Activated T-helper 2 cell treated with anti-CD3 and anti-CD28 coated beads, Interferon-gamma antibody, Interleukin-2, Interleukin-4, amounts not matched to agents 10 μg/mL and 5 μg/mL and 100 μg/mL, durations not matched to agents 14 hours and 24 hours and 36 hours (primary cell): ENCODE data around the gene GFRA1. TPM values are rescaled to one million over a fixed set of nuclear protein-coding genes. Genes with fewer than 3 reads are reported as not detected.

Experiments
- DNase-seq: peaks from one replicate; pipeline ENCODE4 v3.0.0; 2021; ENCODE audit warnings: low spot score
- H3K27ac Mint-ChIP-seq: one replicate; pipeline ENCODE4 v1.8.0; 2021; ENCODE audit warnings: mixed read lengths
- H3K27me3 Mint-ChIP-seq: one replicate; pipeline ENCODE4 v1.8.0; 2021; ENCODE audit warnings: low read depth, mixed read lengths
- H3K36me3 Mint-ChIP-seq: one replicate; pipeline ENCODE4 v1.8.0; 2021; ENCODE audit warnings: low read depth, mixed read lengths
- H3K4me1 Mint-ChIP-seq: one replicate; pipeline ENCODE4 v1.8.0; 2021; ENCODE audit warnings: low read depth, mixed read lengths
- H3K4me3 Mint-ChIP-seq: one replicate; pipeline ENCODE4 v1.8.0; 2021; ENCODE audit warnings: low read depth, mild to moderate bottlenecking, moderate library complexity, mixed read lengths
- H3K9me3 Mint-ChIP-seq: one replicate; pipeline ENCODE4 v1.8.0; 2021; ENCODE audit warnings: mixed read lengths
- intact Hi-C: fragments of 100-400 bp; cut with micrococcal nuclease; formaldehyde crosslinking; loops from one replicate; pipeline ENCODE4 v1.15.1; 2023
- total RNA-seq: library from RNA; stranded (reverse); gene quantifications from 2 replicates; pipeline ENCODE4 v1.2.3, GENCODE V29; 2022

The GFRA1 gene
- total RNA-seq, 1 donor from 2014 or later = not detected

GRCh38 chr10:116195583-116195982 is 77.4 kb downstream of the GFRA1 start:
- Mint-ChIP-seq H3K4me3 (no peak overlapping the region), H3K4me1 (no peaks in the 10 kb centered on the region), H3K27ac (no peak overlapping the region), H3K9me3 (no peaks in the 10 kb centered on the region), H3K36me3 (no peaks in the 10 kb centered on the region), H3K27me3 (no peaks in the 10 kb centered on the region)
- no peak for DNase-seq
- intact Hi-C loops = no loop called here

DNA sequence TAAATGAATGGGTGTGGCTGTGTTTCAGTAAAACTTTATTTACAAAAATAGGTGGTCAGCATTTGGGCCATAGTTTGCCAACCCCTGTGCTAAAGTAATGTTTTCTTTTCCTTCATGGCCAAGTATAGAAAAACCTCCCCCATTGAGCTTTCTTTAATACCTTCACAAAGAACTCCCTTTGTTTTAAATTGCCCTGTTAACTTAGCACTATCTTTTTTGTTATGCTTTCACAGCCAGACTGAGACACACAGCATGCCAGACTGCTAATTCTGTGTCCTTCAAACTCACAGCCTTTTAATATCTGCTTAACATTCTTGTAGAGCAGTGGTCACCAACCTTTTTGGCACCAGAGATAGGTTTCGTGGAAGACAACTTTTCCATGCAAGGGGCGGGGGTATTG is 78.0 kb downstream of the GFRA1 start:
- no peaks in the 10 kb centered on the region for H3K9me3 Mint-ChIP-seq
- intact Hi-C loops = no loop called here
- H3K27ac Mint-ChIP-seq = no peak overlapping the region
- H3K27me3 Mint-ChIP-seq = no peaks in the 10 kb centered on the region
- H3K36me3 Mint-ChIP-seq = no peaks in the 10 kb centered on the region
- H3K4me3 Mint-ChIP-seq = no peak overlapping the region
- no peaks in the 10 kb centered on the region for H3K4me1 Mint-ChIP-seq
- no peak for DNase-seq

GRCh38 chr10:116194061-116194460 is 78.9 kb downstream of the GFRA1 start:
- H3K36me3 Mint-ChIP-seq = no peaks in the 10 kb centered on the region
- H3K27ac Mint-ChIP-seq = no peak overlapping the region
- no peak overlapping the region for H3K4me3 Mint-ChIP-seq
- intact Hi-C loops = no loop called here
- no peaks in the 10 kb centered on the region for H3K27me3 Mint-ChIP-seq
- H3K9me3 Mint-ChIP-seq = no peaks in the 10 kb centered on the region
- H3K4me1 Mint-ChIP-seq = no peaks in the 10 kb centered on the region
- DNase-seq = no peak

GRCh38 chr10:116190883-116191282 is 82.1 kb downstream of the GFRA1 start:
- intact Hi-C loops = no loop called here
- Mint-ChIP-seq H3K27ac (no peak overlapping the region), H3K27me3 (no peaks in the 10 kb centered on the region), H3K4me1 (no peaks in the 10 kb centered on the region), H3K4me3 (no peak overlapping the region), H3K9me3 (no peaks in the 10 kb centered on the region), H3K36me3 (no peaks in the 10 kb centered on the region)
- no peak for DNase-seq

DNA sequence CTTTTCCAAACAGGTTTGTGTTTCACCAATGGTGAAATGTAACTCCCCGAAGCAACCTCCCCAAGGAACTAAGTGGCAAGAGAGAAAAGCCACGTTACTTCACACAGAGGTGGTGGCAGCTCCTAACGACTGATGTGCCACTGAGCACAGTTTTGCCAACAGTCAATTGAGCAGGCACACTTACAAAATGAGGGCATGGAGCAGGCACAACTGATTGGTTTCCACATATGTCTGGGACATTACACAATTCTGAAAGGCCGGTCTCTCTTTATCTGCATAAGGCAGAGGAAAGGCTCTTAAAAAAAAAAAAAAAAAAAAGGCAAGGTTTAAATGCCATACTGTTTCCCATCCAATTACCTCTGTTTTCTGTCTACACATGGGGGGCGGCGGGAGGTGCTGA is 86.7 kb downstream of the GFRA1 start:
- Mint-ChIP-seq H3K9me3 (no peaks in the 10 kb centered on the region), H3K27ac (no peak overlapping the region), H3K36me3 (no peaks in the 10 kb centered on the region), H3K27me3 (no peaks in the 10 kb centered on the region), H3K4me1 (no peaks in the 10 kb centered on the region), H3K4me3 (no peak overlapping the region)
- intact Hi-C loops = no loop called here
- DNase-seq = no peak

- H3K27ac Mint-ChIP-seq = no peak overlapping the region
- H3K36me3 Mint-ChIP-seq = no peaks in the 10 kb centered on the region
- no peaks in the 10 kb centered on the region for H3K27me3 Mint-ChIP-seq
- H3K4me1 Mint-ChIP-seq = no peaks in the 10 kb centered on the region
- no peak for DNase-seq
- H3K4me3 Mint-ChIP-seq = no peak overlapping the region
- intact Hi-C loops = no loop called here
- no peaks in the 10 kb centered on the region for H3K9me3 Mint-ChIP-seq
Measured at GRCh38 chr10:116185199-116185867, 87.7 kb downstream of the GFRA1 start.

DNA sequence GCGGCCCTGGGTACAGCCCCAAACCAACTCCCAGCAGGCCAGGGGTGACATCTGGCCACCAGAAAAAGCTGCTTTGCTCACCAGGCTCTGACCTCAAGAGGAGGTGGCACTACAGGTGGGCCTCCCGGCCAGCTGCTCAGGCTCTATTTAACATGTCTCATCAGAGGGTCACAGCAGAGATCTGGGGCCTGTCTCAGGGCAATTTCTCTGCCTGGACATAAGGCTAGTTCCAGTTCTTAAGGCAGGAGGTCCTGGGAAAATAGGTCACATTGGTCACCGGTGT is 88.6 kb downstream of the GFRA1 start:
- Mint-ChIP-seq H3K4me1 (no peaks in the 10 kb centered on the region), H3K27ac (no peak overlapping the region), H3K9me3 (no peaks in the 10 kb centered on the region), H3K4me3 (no peak overlapping the region), H3K36me3 (no peaks in the 10 kb centered on the region), H3K27me3 (no peaks in the 10 kb centered on the region)
- no peak for DNase-seq
- intact Hi-C loops = no loop called here

DNA sequence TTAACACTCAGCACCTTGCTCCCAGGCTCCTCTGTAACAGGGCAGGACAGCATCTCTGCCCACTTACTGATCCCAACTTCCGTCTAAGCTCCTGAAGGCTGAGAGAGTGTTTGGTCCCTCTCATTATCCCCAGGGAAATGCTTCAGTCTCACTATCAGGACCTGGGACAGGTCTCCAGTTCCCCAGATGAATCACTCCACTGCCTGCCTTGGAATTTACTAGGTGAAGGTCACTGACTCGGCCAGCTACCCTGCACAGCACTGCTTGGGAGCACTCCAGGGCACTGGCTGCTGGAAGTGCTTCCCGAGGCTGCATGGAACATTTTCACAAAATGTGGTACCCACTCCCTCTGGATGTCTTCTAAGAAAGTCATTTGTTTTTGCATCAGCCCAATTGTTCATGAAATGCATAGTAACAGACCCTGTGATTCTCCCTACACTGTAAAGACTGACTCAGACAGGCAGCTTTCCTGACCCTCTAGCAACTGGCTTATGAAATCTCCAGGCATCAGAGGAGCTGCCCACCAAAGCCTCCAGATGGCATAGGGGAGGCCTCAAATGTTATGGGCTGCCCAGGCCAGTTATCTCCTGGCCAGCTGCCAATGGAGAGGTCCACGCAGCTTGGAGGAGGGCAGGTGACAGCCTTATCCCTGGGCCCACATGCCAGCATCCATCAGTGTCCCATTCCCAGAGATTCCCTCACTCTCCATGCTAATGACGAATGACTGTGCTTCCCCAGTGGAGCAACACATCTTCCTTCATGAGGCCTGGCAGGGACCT is 89.1 kb downstream of the GFRA1 start:
- DNase-seq = no peak
- no peaks in the 10 kb centered on the region for H3K4me1 Mint-ChIP-seq
- intact Hi-C loops = no loop called here
- no peak overlapping the region for H3K27ac Mint-ChIP-seq
- no peaks in the 10 kb centered on the region for H3K27me3 Mint-ChIP-seq
- H3K36me3 Mint-ChIP-seq = no peaks in the 10 kb centered on the region
- H3K9me3 Mint-ChIP-seq = no peaks in the 10 kb centered on the region
- no peak overlapping the region for H3K4me3 Mint-ChIP-seq

- no peak overlapping the region for H3K27ac Mint-ChIP-seq
- H3K4me1 Mint-ChIP-seq = no peaks in the 10 kb centered on the region
- no peaks in the 10 kb centered on the region for H3K9me3 Mint-ChIP-seq
- H3K36me3 Mint-ChIP-seq = no peaks in the 10 kb centered on the region
- no peaks in the 10 kb centered on the region for H3K27me3 Mint-ChIP-seq
- no peak overlapping the region for H3K4me3 Mint-ChIP-seq
- intact Hi-C loops = no loop called here
- no peak for DNase-seq
Measured at GRCh38 chr10:116182426-116182825, 90.6 kb downstream of the GFRA1 start.

- DNase-seq = no peak
- no peaks in the 10 kb centered on the region for H3K4me1 Mint-ChIP-seq
- no peak overlapping the region for H3K4me3 Mint-ChIP-seq
- intact Hi-C loops = no loop called here
- no peaks in the 10 kb centered on the region for H3K36me3 Mint-ChIP-seq
- H3K27me3 Mint-ChIP-seq = no peaks in the 10 kb centered on the region
- H3K9me3 Mint-ChIP-seq = no peaks in the 10 kb centered on the region
- no peak overlapping the region for H3K27ac Mint-ChIP-seq
Measured at GRCh38 chr10:116178086-116178605, 94.9 kb downstream of the GFRA1 start.

DNA sequence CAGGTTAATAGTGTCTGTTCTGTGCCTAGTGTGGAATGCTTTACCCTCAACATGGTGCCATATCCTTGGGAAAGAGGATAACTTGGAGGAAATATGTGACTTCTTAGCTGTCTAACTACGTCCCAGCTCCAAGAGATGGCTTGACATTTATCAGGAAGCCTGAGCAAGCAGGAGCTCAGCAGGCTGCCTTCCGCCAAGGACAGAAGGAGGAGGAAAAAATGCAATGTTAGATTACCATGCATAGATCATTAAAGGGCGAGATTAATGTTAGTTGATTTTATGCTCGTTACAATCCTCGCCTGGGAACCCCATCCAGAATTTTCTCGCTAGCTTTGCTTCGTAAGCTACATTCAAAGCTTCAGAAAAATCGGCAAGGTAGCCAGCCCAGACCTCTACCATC is 97.8 kb downstream of the GFRA1 start:
- intact Hi-C loops = no loop called here
- no peak overlapping the region for H3K4me3 Mint-ChIP-seq
- no peak for DNase-seq
- no peaks in the 10 kb centered on the region for H3K4me1 Mint-ChIP-seq
- no peaks in the 10 kb centered on the region for H3K9me3 Mint-ChIP-seq
- H3K36me3 Mint-ChIP-seq = no peaks in the 10 kb centered on the region
- H3K27me3 Mint-ChIP-seq = no peaks in the 10 kb centered on the region
- no peak overlapping the region for H3K27ac Mint-ChIP-seq

DNA sequence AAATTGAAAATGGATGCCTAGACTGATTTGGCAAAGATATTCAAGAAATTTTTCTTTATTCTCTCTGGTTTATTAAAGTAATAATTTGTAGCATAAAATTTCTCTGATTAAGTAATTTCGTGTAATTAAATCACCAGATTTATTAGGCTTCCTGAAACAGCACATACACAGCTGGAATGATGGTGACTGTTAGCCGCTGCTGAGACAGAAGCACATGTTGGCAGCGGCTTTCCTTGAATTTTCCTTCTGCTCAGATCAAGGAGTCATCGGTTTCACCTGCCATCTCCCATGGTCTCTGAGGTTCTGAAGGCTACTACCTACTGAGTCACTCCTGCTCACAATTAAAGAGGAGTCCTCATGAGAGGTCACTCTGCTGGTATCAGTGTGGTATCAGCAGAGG is 101.5 kb downstream of the GFRA1 start:
- intact Hi-C loops = no loop called here
- DNase-seq = no peak
- Mint-ChIP-seq H3K27ac (no peak overlapping the region), H3K4me1 (no peaks in the 10 kb centered on the region), H3K9me3 (peaks cover 4% of the 10 kb centered on the region), H3K27me3 (no peaks in the 10 kb centered on the region), H3K4me3 (no peak overlapping the region), H3K36me3 (no peaks in the 10 kb centered on the region)

DNA sequence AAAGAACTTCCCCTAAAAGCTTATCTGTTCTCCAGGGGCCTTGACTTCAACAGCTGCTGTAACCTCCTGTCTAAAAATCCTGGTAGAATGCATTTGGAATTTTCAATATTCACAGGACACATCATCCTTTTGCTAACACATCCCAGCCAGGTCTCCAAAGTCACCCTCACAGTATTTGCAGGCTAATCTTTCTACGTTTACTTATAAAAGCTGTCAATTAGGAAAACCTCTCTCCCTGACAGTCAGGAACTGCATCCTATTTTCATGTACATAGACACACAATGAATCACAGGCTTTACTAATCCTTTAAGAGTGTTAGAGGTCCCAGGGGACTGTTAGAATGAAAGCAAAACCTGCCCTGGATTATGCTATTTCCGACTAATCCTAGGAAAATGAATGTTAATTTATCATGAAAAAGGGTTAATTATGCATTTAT is 102.2 kb downstream of the GFRA1 start:
- H3K27me3 Mint-ChIP-seq = no peaks in the 10 kb centered on the region
- H3K36me3 Mint-ChIP-seq = no peaks in the 10 kb centered on the region
- H3K27ac Mint-ChIP-seq = no peak overlapping the region
- H3K4me3 Mint-ChIP-seq = no peak overlapping the region
- no peaks in the 10 kb centered on the region for H3K4me1 Mint-ChIP-seq
- intact Hi-C loops = no loop called here
- H3K9me3 Mint-ChIP-seq = peaks cover 4% of the 10 kb centered on the region
- DNase-seq = no peak
